ENCODE results near the gene PCDHA2. TPM values are rescaled to one million over a fixed set of nuclear protein-coding genes. Genes with fewer than 3 reads are reported as not detected.

Gene PCDHA2
- total and polyA plus RNA-seq, 2 donors (not counting 3 experiments of a cell fraction or from before 2014, with no cell fraction given): not detected

DNA sequence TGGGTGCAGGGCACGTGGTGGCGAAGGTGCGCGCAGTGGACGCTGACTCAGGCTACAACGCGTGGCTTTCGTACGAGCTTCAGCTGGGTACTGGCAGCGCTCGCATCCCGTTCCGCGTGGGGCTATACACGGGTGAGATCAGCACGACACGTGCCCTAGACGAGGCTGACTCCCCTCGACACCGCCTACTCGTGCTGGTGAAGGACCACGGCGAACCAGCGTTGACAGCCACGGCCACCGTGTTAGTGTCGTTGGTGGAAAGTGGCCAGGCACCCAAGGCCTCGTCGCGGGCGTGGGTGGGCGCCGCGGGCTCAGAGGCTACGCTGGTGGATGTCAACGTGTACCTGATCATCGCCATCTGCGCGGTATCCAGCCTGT is 2.1 kb downstream of the PCDHA2 start:
- H3K4me1 ChIP-seq (ENCODE audit: control insufficient read depth, extremely low read depth, insufficient read depth, low read length): no peaks in the 10 kb centered on the region
- H2AFZ ChIP-seq (ENCODE audit: low read depth, low read length): no peak overlapping the region
- no peak overlapping the region for H3K4me2 ChIP-seq (ENCODE audit: insufficient read depth, low read length)
- H3K4me3 ChIP-seq (replicated peaks in 1 of 3; ENCODE audit: insufficient read depth in 1 of 3, low read depth in 1 of 3, low read length in 3 of 3): no peak overlapping the region
- H3K27me3 ChIP-seq (ENCODE audit: control insufficient read depth in 2 of 2, insufficient read depth in 2 of 2, low read length in 2 of 2): no peaks in the 10 kb centered on the region
- H3K27ac ChIP-seq (ENCODE audit: insufficient read depth, low read depth, low read length): no peak overlapping the region
- TF ChIP-seq POLR2AphosphoS5 (IDR thresholded peaks at IDR 0.05; ENCODE audit: insufficient read depth, low read depth, low read length) (no peak), EZH2 (IDR thresholded peaks at IDR 0.05; ENCODE audit: borderline replicate concordance, low read depth, low read length, severe bottlenecking) (no peak), MYC (IDR thresholded peaks at IDR 0.05; ENCODE audit: low read depth, low read length) (no peak), GATA2 (IDR thresholded peaks at IDR 0.05; ENCODE audit: insufficient read depth, insufficient read length, low read depth, low read length) (no peak), FOS (IDR thresholded peaks at IDR 0.05; ENCODE audit: borderline replicate concordance, insufficient read depth, low read length) (no peak), POLR2A (IDR thresholded peaks at IDR 0.05; ENCODE audit: low read depth, low read length) (no peak), JUN (IDR thresholded peaks at IDR 0.05; ENCODE audit: borderline replicate concordance, insufficient read depth, insufficient read length, low read depth) (no peak)
- TF ChIP-seq, protein P1, sequence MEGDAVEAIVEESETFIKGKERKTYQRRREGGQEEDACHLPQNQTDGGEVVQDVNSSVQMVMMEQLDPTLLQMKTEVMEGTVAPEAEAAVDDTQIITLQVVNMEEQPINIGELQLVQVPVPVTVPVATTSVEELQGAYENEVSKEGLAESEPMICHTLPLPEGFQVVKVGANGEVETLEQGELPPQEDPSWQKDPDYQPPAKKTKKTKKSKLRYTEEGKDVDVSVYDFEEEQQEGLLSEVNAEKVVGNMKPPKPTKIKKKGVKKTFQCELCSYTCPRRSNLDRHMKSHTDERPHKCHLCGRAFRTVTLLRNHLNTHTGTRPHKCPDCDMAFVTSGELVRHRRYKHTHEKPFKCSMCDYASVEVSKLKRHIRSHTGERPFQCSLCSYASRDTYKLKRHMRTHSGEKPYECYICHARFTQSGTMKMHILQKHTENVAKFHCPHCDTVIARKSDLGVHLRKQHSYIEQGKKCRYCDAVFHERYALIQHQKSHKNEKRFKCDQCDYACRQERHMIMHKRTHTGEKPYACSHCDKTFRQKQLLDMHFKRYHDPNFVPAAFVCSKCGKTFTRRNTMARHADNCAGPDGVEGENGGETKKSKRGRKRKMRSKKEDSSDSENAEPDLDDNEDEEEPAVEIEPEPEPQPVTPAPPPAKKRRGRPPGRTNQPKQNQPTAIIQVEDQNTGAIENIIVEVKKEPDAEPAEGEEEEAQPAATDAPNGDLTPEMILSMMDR (IDR thresholded peaks at IDR 0.05; ENCODE audit: extremely low read depth in 1 of 2, insufficient read depth in 1 of 2, low read depth in 1 of 2, low read length in 2 of 2): no peak
- TF ChIP-seq, protein P2, sequence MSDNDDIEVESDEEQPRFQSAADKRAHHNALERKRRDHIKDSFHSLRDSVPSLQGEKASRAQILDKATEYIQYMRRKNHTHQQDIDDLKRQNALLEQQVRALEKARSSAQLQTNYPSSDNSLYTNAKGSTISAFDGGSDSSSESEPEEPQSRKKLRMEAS (IDR thresholded peaks at IDR 0.05; ENCODE audit: insufficient read depth, insufficient read length): no peak
- H3K9ac ChIP-seq (replicated peaks; ENCODE audit: extremely low read depth, insufficient read depth, low read length): no peak overlapping the region
- H3K36me3 ChIP-seq (ENCODE audit: control insufficient read depth in 2 of 2, extremely low read depth in 1 of 2, insufficient read depth in 2 of 2, low read length in 2 of 2): no peaks in the 10 kb centered on the region
- no TSS peak for BruUV-seq (replicated peaks)
- CTCF ChIA-PET: no interaction called here
- H4K20me1 ChIP-seq (replicated peaks; ENCODE audit: control insufficient read depth, extremely low read depth, insufficient read depth, low read length): no peaks in the 10 kb centered on the region
- no peaks in the 10 kb centered on the region for H3K9me3 ChIP-seq (replicated peaks; ENCODE audit: control insufficient read depth, insufficient read depth, low read length)
- intact Hi-C loops (cut with micrococcal nuclease): no loop called here
- POLR2A ChIA-PET: no interaction called here
- H3K9me1 ChIP-seq (replicated peaks; ENCODE audit: control insufficient read depth, extremely low read depth, insufficient read depth, low read length): no peaks in the 10 kb centered on the region
- no peaks in the 10 kb centered on the region for H3K79me2 ChIP-seq (ENCODE audit: control insufficient read depth, insufficient read depth, low read length)
- no peak for DNase-seq (ENCODE audit: low read depth, low spot score)
- no peak for FAIRE-seq
- dilution Hi-C loops (cut with MboI; ENCODE audit: extremely low pct_ligation_motif_present, low sequenced_read_pairs): no loop called here

All from endothelial cell of umbilical vein (primary cell).